ENCODE data around the gene MLLT10.
"Not testable (repeated sequence)": the region's sequence is repeated elsewhere in the genome, so short reads cannot be mapped to it uniquely, and the experiment has no call there.

Gene MLLT10

GRCh38 chr10:21528236-21529031, 5.6 kb upstream of the MLLT10 start:
- DNase-seq (ENCODE audit: low spot score): no peak

GRCh38 chr10:21529032-21529910, 4.8 kb upstream of the MLLT10 start:
- DNase-seq (ENCODE audit: low spot score): no peak

- no peak for DNase-seq (ENCODE audit: low spot score)
These were observed 3.9 kb upstream of the MLLT10 start for GRCh38 chr10:21530168-21530567.

- DNase-seq (ENCODE audit: low spot score): no peak
These were observed 3.4 kb upstream of the MLLT10 start for GRCh38 chr10:21530641-21531040.

GRCh38 chr10:21531164-21531563, 2.9 kb upstream of the MLLT10 start:
- no peak for DNase-seq (ENCODE audit: low spot score)

- no peak for DNase-seq (ENCODE audit: low spot score)
These were observed 1.2 kb upstream of the MLLT10 start for GRCh38 chr10:21532694-21533466.

GRCh38 chr10:21534280-21534586, 201 bp downstream of the MLLT10 start:
- no peak for DNase-seq (ENCODE audit: low spot score)

- peak; percentile 52 for DNase-seq (ENCODE audit: low spot score)
These were observed 817 bp downstream of the MLLT10 start for GRCh38 chr10:21534604-21535493.

- DNase-seq (ENCODE audit: low spot score): no peak
These were observed 1.5 kb downstream of the MLLT10 start for GRCh38 chr10:21535494-21535965.

- not testable (repeated sequence) for DNase-seq (ENCODE audit: low spot score)
These were observed 1.9 kb downstream of the MLLT10 start for GRCh38 chr10:21535976-21536375.

GRCh38 chr10:21536874-21537273, 2.8 kb downstream of the MLLT10 start:
- DNase-seq (ENCODE audit: low spot score): no peak

GRCh38 chr10:21540701-21541100, 6.7 kb downstream of the MLLT10 start:
- DNase-seq (ENCODE audit: low spot score): not testable (repeated sequence)

GRCh38 chr10:21547246-21547645, 13.2 kb downstream of the MLLT10 start:
- no peak for DNase-seq (ENCODE audit: low spot score)

- DNase-seq (ENCODE audit: low spot score): no peak
These were observed 18.6 kb downstream of the MLLT10 start for GRCh38 chr10:21552638-21553037.

GRCh38 chr10:21556527-21556926, 22.5 kb downstream of the MLLT10 start:
- no peak for DNase-seq (ENCODE audit: low spot score)

GRCh38 chr10:21558984-21559383, 25.0 kb downstream of the MLLT10 start:
- DNase-seq (ENCODE audit: low spot score): not testable (repeated sequence)

GRCh38 chr10:21570761-21571521, 36.9 kb downstream of the MLLT10 start:
- DNase-seq (ENCODE audit: low spot score): no peak

- no peak for DNase-seq (ENCODE audit: low spot score)
These were observed 38.5 kb downstream of the MLLT10 start for GRCh38 chr10:21572578-21572977.

- not testable (repeated sequence) for DNase-seq (ENCODE audit: low spot score)
These were observed 40.5 kb downstream of the MLLT10 start for GRCh38 chr10:21574514-21574913.

GRCh38 chr10:21579291-21579690, 45.3 kb downstream of the MLLT10 start:
- no peak for DNase-seq (ENCODE audit: low spot score)

- peak; percentile 39 for DNase-seq (ENCODE audit: low spot score)
These were observed 47.4 kb downstream of the MLLT10 start for GRCh38 chr10:21581421-21581834.

Measured in kidney tubule cell (primary cell).